HTERT RPE-1 (cell line): Measurements from ENCODE around the gene GAB4.
"Not testable (repeated sequence)": the region's sequence is repeated elsewhere in the genome, so short reads cannot be mapped to it uniquely, and the experiment has no call there.

Experiments used
- in situ Hi-C: fragments of 300-500 bp; cut with MboI; formaldehyde crosslinking; loops from 4 replicates; pipeline ENCODE4 v1.14.3; 2020; ENCODE audit warnings: low sequenced_read_pairs

The GAB4 gene

DNA sequence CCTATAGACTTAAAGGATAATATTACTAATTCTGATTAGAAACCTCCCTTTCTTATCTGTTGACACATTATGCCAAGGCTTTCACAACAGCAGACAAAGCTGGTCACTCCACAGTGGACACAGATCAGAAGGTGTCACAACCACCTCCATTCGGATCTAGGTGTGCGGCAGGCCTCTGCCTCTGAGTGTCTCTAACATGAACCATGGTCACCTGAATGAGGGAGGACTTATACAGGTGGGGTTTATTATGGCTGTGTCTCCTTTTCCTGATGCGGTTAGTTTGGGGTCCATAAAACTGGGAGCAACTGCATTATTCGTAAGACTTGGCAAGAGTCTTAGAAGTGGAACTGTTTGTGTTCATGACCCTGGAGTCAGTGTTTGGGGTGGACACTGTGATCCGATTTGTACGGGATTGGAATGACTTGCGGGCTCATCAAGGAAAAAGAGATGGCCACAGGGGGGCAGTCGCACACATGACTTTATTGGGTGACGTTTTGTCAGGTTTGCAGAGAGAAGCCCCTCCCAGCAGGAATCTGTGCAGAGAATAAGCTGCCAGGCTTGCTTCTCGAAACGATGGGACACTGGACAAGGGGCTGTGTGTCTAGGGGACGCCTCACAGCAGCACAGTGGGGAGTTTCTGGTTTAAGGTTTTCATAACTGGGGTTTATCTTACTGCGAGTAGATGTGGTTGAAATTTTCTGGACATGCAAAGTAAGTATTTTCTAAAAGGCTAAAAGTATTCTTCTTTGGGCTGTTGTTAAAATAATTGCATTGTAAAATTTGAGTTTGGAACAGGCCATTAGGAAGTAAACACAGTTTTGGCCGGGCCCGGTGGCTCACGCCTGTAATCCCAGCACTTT lies 90.6 kb downstream of the GAB4 start:
- in situ Hi-C loops: no loop called here

- in situ Hi-C loops: no loop called here
Measured at GRCh38 chr22:16915701-16916100, 92.3 kb downstream of the GAB4 start.

- in situ Hi-C loops: not testable (repeated sequence)
Measured at GRCh38 chr22:16914911-16915310, 93.1 kb downstream of the GAB4 start.

GRCh38 chr22:16914006-16914405 lies 94.0 kb downstream of the GAB4 start:
- in situ Hi-C loops: no loop called here

- in situ Hi-C loops: no loop called here
Measured at GRCh38 chr22:16912281-16912680, 95.7 kb downstream of the GAB4 start.
